GM12875 (cell line): ENCODE results near the gene BEST3.
"Not testable (repeated sequence)": the region's sequence is repeated elsewhere in the genome, so short reads cannot be mapped to it uniquely, and the experiment has no call there.

ENCODE experiments used
- H3K4me3 ChIP-seq: one replicate; pipeline ENCODE4 v1.5.1; 2011; ENCODE audit warnings: low read depth, low read length, control low read depth
- TF ChIP-seq, protein P1 (sequence below): IDR thresholded peaks from 2 replicates; pipeline ENCODE4 v1.5.1; 2011; ENCODE audit warnings: low read depth, mild to moderate bottlenecking, control low read depth, inconsistent platforms, low read length, moderate library complexity, borderline replicate concordance; ENCODE audit not compliant: insufficient read depth

BEST3 gene

DNA sequence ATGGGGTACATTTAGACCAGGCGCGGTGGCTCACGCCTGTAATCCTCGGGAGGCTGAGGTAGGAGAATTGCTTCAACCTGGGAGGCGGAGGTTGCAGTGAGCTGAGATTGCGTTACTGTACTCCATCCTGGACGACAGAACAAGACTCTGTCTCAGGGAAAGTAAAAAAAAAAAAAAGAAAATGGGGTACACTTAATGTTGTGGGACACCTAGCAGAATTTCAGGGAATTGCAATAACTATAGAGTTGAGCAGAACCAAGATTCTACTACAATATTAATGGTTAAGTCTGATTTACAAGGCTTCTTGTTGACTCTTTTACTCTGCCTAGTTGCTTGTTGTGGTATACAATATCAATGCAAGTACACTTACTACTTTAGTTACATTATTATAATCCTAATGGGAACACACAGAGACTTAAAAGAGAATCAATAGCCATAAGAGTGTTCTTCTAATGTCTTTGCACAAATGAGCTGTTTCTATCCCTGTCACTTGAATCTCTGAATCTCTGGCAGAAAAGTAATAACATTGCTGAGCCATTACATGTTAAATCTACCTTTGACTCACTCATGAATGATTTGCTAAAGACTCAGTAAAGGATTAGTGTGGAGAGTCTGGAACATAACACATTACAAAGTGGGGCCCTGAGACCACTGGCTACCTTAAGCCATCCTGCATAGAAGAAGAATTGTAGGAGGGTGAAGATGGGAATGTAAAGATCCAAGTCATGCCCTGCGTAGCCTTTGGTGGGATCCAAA is 22.7 kb downstream of the BEST3 start:
- H3K4me3 ChIP-seq = no peak overlapping the region
- TF ChIP-seq, protein P1, sequence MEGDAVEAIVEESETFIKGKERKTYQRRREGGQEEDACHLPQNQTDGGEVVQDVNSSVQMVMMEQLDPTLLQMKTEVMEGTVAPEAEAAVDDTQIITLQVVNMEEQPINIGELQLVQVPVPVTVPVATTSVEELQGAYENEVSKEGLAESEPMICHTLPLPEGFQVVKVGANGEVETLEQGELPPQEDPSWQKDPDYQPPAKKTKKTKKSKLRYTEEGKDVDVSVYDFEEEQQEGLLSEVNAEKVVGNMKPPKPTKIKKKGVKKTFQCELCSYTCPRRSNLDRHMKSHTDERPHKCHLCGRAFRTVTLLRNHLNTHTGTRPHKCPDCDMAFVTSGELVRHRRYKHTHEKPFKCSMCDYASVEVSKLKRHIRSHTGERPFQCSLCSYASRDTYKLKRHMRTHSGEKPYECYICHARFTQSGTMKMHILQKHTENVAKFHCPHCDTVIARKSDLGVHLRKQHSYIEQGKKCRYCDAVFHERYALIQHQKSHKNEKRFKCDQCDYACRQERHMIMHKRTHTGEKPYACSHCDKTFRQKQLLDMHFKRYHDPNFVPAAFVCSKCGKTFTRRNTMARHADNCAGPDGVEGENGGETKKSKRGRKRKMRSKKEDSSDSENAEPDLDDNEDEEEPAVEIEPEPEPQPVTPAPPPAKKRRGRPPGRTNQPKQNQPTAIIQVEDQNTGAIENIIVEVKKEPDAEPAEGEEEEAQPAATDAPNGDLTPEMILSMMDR = no peak

DNA sequence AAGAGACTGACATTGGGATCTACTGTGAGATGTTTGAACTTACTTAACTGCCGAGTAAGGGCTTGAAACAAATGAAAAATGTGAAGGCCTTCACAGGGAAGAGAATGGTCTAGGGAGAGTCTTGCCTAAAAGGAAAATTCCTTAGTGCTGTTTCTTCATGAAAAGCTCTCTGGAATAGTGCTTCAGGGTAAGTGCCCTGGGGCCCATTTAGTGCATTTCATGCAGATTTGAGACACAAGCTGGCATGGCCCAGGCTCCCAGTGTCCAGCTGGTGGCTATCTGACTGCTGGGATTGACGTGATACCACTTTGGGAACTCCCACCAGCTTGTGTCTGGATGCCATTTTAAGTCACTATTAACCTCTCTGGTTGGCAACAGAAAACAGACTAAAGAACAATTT is 26.9 kb downstream of the BEST3 start:
- H3K4me3 ChIP-seq = no peak overlapping the region
- TF ChIP-seq, protein P1 = no peak

DNA sequence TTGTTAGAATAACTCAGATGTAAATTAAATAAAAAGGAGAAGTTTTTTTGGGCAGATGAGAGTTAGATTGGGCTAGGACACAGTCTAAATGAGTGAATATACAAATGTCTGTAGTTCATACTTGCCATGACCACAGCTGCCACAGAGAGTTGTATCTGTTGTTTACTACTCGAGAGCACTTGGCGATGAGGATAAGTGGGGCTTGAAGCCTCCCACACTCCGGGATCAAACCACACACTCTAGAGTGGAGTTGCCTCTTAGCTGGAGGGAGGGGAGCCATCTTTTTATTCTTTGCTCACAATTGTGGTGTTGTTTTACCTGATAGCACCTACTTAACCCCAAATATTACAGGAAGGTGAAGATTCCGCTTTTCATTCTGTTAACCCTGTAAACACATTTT is 27.5 kb downstream of the BEST3 start:
- TF ChIP-seq, protein P1 = no peak
- H3K4me3 ChIP-seq = no peak overlapping the region

DNA sequence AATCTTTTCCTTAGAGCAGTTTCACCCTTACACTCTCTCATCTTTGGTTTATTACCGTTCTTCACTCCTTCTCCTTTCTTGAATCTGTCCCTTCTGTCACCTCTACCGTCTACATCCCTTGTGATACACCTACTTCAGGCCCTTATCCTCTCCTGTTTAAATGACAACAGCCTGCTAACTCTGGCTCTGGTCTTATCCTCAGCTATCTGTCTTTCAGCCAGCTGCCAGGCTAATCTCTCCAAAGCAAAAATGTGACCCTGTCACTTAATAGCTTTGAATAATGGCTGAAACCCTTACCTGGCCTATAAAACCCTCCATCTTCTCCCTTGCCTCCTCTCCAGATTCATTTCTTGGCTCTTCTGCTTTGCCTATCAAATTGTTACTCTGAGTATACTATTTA is 32.3 kb downstream of the BEST3 start:
- TF ChIP-seq, protein P1 = no peak
- H3K4me3 ChIP-seq = no peak overlapping the region

DNA sequence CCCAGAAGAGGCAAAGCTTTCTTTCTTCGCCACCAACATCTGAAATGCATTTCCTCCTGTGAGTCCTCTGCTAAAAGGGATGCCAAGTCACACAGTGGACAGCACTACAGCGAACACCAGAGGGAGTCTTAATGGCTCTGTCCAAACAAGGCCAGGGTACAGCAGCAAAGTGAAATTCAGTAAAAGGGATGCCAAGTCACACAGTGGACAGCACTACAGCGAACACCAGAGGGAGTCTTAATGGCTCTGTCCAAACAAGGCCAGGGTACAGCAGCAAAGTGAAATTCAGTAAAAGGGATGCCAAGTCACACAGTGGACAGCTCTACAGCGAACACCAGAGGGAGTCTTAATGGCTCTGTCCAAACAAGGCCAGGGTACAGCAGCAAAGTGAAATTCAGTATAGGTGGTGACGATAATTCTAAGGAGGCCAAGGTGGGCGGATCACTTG is 34.1 kb downstream of the BEST3 start:
- not testable (repeated sequence) for H3K4me3 ChIP-seq

DNA sequence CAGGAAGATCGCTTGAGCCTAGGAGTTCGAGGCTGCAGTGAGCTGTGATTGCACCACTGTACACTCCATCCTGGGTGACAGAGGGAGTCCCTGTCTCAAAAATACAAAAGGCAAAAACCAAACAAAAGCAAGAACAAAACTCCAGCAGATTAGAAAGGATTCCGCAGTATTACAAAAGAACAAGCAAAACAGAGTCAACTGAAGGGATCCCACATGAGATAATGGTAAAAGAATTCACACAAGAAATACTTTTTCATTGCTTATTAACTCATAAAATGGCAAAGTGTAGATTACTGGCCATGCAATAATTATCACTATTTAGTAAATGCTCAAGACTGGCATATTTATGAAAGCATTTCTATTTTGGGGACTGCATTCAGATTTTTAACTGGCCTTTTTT is 35.4 kb downstream of the BEST3 start:
- no peak overlapping the region for H3K4me3 ChIP-seq
- TF ChIP-seq, protein P1 = no peak

DNA sequence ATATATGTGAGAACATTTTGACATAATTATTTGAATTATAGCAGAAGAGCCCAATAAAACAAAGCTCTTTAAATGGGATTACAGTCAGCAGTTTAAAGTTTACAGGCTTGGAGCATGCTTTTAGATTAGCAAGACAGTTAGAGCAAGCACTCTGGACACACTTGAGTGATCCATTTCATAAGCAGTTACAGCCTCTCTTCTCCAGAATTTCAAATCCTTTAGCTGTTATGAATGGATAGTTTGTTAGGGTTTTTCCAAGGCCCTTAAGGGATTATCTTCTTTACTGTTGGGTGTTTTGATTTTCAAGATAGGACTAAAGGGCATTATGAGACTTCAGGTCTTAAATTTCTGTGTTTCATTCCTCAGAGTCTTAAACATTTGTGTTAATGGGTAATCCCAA is 36.3 kb downstream of the BEST3 start:
- TF ChIP-seq, protein P1 = no peak
- H3K4me3 ChIP-seq = no peak overlapping the region
